ENCODE data around the gene CACNA2D3.

The CACNA2D3 gene

DNA sequence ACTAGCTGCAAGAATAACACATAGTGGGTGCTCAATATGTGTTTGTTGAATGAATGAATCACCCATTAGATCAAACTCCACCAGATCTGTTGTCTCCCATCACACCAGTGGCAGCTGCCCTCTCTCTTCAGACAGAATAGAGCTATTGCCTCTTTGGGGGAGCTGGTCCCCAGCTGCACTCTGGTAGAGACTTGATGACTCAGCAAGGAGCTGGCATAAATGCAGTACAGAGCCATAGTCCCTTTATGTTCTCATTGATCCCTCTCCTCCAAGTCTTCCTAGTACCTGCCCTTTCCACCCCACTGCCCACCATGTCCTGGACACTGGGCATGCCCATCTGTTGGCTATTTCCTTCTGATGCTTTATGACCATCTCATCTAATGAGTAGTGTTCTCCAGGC, 443.6 kb downstream of the CACNA2D3 start:
- Histone ChIP-seq H3K36me3 (no peaks in the 10 kb centered on the region), H3K27me3 (no peaks in the 10 kb centered on the region), H3K9me3 (no peaks in the 10 kb centered on the region), H3K4me1 (no peaks in the 10 kb centered on the region), H3K4me3 (no peak overlapping the region), H3K27ac (no peak overlapping the region)
- TF ChIP-seq, protein P1, sequence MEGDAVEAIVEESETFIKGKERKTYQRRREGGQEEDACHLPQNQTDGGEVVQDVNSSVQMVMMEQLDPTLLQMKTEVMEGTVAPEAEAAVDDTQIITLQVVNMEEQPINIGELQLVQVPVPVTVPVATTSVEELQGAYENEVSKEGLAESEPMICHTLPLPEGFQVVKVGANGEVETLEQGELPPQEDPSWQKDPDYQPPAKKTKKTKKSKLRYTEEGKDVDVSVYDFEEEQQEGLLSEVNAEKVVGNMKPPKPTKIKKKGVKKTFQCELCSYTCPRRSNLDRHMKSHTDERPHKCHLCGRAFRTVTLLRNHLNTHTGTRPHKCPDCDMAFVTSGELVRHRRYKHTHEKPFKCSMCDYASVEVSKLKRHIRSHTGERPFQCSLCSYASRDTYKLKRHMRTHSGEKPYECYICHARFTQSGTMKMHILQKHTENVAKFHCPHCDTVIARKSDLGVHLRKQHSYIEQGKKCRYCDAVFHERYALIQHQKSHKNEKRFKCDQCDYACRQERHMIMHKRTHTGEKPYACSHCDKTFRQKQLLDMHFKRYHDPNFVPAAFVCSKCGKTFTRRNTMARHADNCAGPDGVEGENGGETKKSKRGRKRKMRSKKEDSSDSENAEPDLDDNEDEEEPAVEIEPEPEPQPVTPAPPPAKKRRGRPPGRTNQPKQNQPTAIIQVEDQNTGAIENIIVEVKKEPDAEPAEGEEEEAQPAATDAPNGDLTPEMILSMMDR (IDR thresholded peaks at IDR 0.05) = no peak
- intact Hi-C loops (cut with DNase I; ENCODE audit: low total_unique reads) = no loop called here
- no peak for DNase-seq

- TF ChIP-seq, protein P1 (IDR thresholded peaks at IDR 0.05) = no peak
- Histone ChIP-seq H3K4me1 (no peaks in the 10 kb centered on the region), H3K27ac (no peak overlapping the region), H3K27me3 (no peaks in the 10 kb centered on the region), H3K36me3 (no peaks in the 10 kb centered on the region), H3K4me3 (no peak overlapping the region), H3K9me3 (peaks cover 0 to 4% (median 0%) of the 10 kb centered on the region in 3 donors)
- no peak for DNase-seq
- intact Hi-C loops (cut with DNase I; ENCODE audit: low total_unique reads) = no loop called here
Observed at GRCh38 chr3:54567949-54568348, 445.6 kb downstream of the CACNA2D3 start.

- Histone ChIP-seq H3K36me3 (no peaks in the 10 kb centered on the region), H3K27me3 (no peaks in the 10 kb centered on the region), H3K27ac (no peak overlapping the region), H3K4me3 (no peak overlapping the region), H3K9me3 (peaks cover 0 to 4% (median 0%) of the 10 kb centered on the region in 3 donors), H3K4me1 (no peaks in the 10 kb centered on the region)
- TF ChIP-seq, protein P1 (IDR thresholded peaks at IDR 0.05) = no peak
- DNase-seq = no peak
- intact Hi-C loops (cut with DNase I; ENCODE audit: low total_unique reads) = no loop called here
Observed at GRCh38 chr3:54570008-54570407, 447.7 kb downstream of the CACNA2D3 start.

- Histone ChIP-seq H3K4me3 (no peak overlapping the region), H3K9me3 (peaks cover 0 to 4% (median 0%) of the 10 kb centered on the region in 3 donors), H3K36me3 (no peaks in the 10 kb centered on the region), H3K4me1 (no peaks in the 10 kb centered on the region), H3K27ac (no peak overlapping the region), H3K27me3 (no peaks in the 10 kb centered on the region)
- intact Hi-C loops (cut with DNase I; ENCODE audit: low total_unique reads) = no loop called here
- TF ChIP-seq, protein P1 (IDR thresholded peaks at IDR 0.05) = no peak
- DNase-seq = no peak
Observed at GRCh38 chr3:54572197-54572895, 450.0 kb downstream of the CACNA2D3 start.

GRCh38 chr3:54573858-54574257, 451.5 kb downstream of the CACNA2D3 start:
- Histone ChIP-seq H3K27me3 (no peaks in the 10 kb centered on the region), H3K27ac (no peak overlapping the region), H3K4me3 (no peak overlapping the region), H3K9me3 (peaks cover 0 to 4% (median 0%) of the 10 kb centered on the region in 3 donors), H3K36me3 (no peaks in the 10 kb centered on the region), H3K4me1 (no peaks in the 10 kb centered on the region)
- intact Hi-C loops (cut with DNase I; ENCODE audit: low total_unique reads) = no loop called here
- TF ChIP-seq, protein P1 (IDR thresholded peaks at IDR 0.05) = no peak
- no peak for DNase-seq
